HCT116 (cell line): Measurements from ENCODE around the gene OOSP2. TPM values are rescaled to one million over a fixed set of nuclear protein-coding genes. Genes with fewer than 3 reads are reported as not detected.

Experiments
- ATAC-seq: fragments of 200-7000 bp; cut with Tn5 transposase; 2 replicates; pipeline ENCODE4 v1.9.1; 2020; ENCODE audit warnings: mild to moderate bottlenecking, moderate library complexity
- BruUV-seq: library from RNA; stranded (reverse); fragments of 400-500 nt; replicated peaks from 2 replicates; lab custom pipeline; 2021; lab: Mats Ljungman, UMichigan
- CTCF ChIA-PET: fragments of 300-600 bp; sonication (Branson Sonifier 250); formaldehyde crosslinking; loops from one replicate; lab custom pipeline; 2021; ENCODE audit warnings: antibody characterized with exemption; lab: Charles Lee
- POLR2A ChIA-PET: fragments of 300-600, 350-600 bp; sonication (Branson Sonifier 250); formaldehyde crosslinking; loops from one replicate; lab custom pipeline; 2021; ENCODE audit warnings: antibody characterized with exemption; lab: Charles Lee
- RAD21 ChIA-PET, 2 experiments: fragments of 300-600 bp; sonication (Branson Sonifier 250); formaldehyde crosslinking; loops; one replicate each; lab custom pipeline; 2023; ENCODE audit warnings: low total read pairs in 2 of 2; ENCODE audit not compliant: uncharacterized antibody in 2 of 2, unreplicated experiment in 2 of 2, low non-redundant PET in 1 of 2; lab: Charles Lee
- DNase-seq: peaks from one replicate; pipeline ENCODE4 v3.0.0-alpha.2; 2010; ENCODE audit warnings: low read depth, low spot score
- H2AFZ ChIP-seq: fragments of 200-600 bp; shearing (Covaris generic), sonication (generic); 2 replicates; pipeline ENCODE4 v1.6.1; 2017; ENCODE audit warnings: low read depth, mixed run types, mixed read lengths, antibody characterized with exemption, low read length; ENCODE audit not compliant: poor library complexity, severe bottlenecking
- H3K27ac ChIP-seq: 2 replicates; pipeline ENCODE4 v1.5.1; 2012; ENCODE audit warnings: low read depth, low read length
- H3K27me3 ChIP-seq: fragments of 200-600 bp; sonication (generic); 2 replicates; pipeline ENCODE4 v1.6.1; 2016; ENCODE audit warnings: mixed run types, low read length, mixed read lengths; ENCODE audit not compliant: insufficient read depth
- H3K36me3 ChIP-seq, 2 experiments: fragments of 200-500 bp in 1 of 2; fragments of 200-600 bp in 1 of 2; sonication (Bioruptor generic) in 1 of 2; sonication (generic) in 1 of 2; 2 replicates each; pipeline versions ENCODE4 v1.5.1 to v1.6.1; 2014 to 2016; ENCODE audit warnings: low read length in 2 of 2, inconsistent platforms in 1 of 2, mixed read lengths in 1 of 2, mixed run types in 1 of 2; ENCODE audit not compliant: insufficient read depth in 2 of 2, control insufficient read depth in 1 of 2
- H3K4me1 ChIP-seq, 2 experiments: fragments of 200-600 bp in 1 of 2; sonication (generic) in 1 of 2; 2 replicates each; pipeline versions ENCODE4 v1.5.1 to v1.6.1; 2012 to 2017; ENCODE audit warnings: low read length in 2 of 2, inconsistent platforms in 1 of 2, mild to moderate bottlenecking in 1 of 2, mixed read lengths in 1 of 2, mixed run types in 1 of 2, moderate library complexity in 1 of 2; ENCODE audit not compliant: insufficient read depth in 2 of 2, control insufficient read depth in 1 of 2
- H3K4me2 ChIP-seq: fragments of 200-600 bp; sonication (generic); 2 replicates; pipeline ENCODE4 v1.6.1; 2017; ENCODE audit warnings: mixed run types, low read length, mixed read lengths
- H3K4me3 ChIP-seq, 2 experiments: fragments of 200-600 bp in 1 of 2; sonication (generic) in 1 of 2; replicated peaks in 1 of 2; 2 replicates each; pipeline ENCODE4 v1.5.1; 2011 to 2016; ENCODE audit warnings: low read length in 2 of 2, control low read depth in 1 of 2, low read depth in 1 of 2, mild to moderate bottlenecking in 1 of 2, mixed read lengths in 1 of 2, mixed run types in 1 of 2
- H3K79me2 ChIP-seq: fragments of 200-600 bp; sonication (generic); 2 replicates; pipeline ENCODE4 v1.6.1; 2017; ENCODE audit warnings: mild to moderate bottlenecking, mixed run types, low read length, moderate library complexity, mixed read lengths; ENCODE audit not compliant: insufficient read depth
- H3K9ac ChIP-seq: fragments of 200-600 bp; sonication (generic); 2 replicates; pipeline ENCODE4 v1.6.1; 2016; ENCODE audit warnings: low read length, mixed read lengths
- H3K9me2 ChIP-seq: fragments of 200-600 bp; sonication (generic), shearing (Covaris generic); 2 replicates; pipeline ENCODE4 v1.6.1; 2017; ENCODE audit warnings: mixed run types, mild to moderate bottlenecking, moderate library complexity; ENCODE audit not compliant: insufficient read depth
- H3K9me3 ChIP-seq, 2 experiments: fragments of 200-500 bp in 1 of 2; fragments of 200-600 bp in 1 of 2; sonication (Bioruptor generic) in 1 of 2; sonication (generic) in 1 of 2; 2 replicates each; pipeline ENCODE4 v1.6.1; 2014 to 2017; ENCODE audit warnings: low read length in 2 of 2, mixed read lengths in 2 of 2, inconsistent platforms in 1 of 2, low read depth in 1 of 2, mild to moderate bottlenecking in 1 of 2, mixed run types in 1 of 2, moderate library complexity in 1 of 2; ENCODE audit not compliant: control insufficient read depth in 1 of 2, insufficient read depth in 1 of 2
- H4K20me1 ChIP-seq: fragments of 200-600 bp; sonication (generic), shearing (Covaris generic); 2 replicates; pipeline ENCODE4 v1.6.1; 2017; ENCODE audit warnings: mixed run types, mild to moderate bottlenecking, moderate library complexity; ENCODE audit not compliant: insufficient read depth
- CBX3 ChIP-seq: IDR thresholded peaks from 2 replicates; pipeline ENCODE4 v1.6.1; 2012; ENCODE audit warnings: low read depth
- CEBPB ChIP-seq: IDR thresholded peaks from 2 replicates; pipeline ENCODE4 v1.6.1; 2012; ENCODE audit warnings: low read depth
- EGR1 ChIP-seq: IDR thresholded peaks from 2 replicates; pipeline ENCODE4 v1.6.1; 2012; ENCODE audit warnings: low read depth
- ELF1 ChIP-seq: IDR thresholded peaks from 2 replicates; pipeline ENCODE4 v1.6.1; 2012; ENCODE audit warnings: low read depth, borderline replicate concordance
- FOSL1 ChIP-seq: IDR thresholded peaks from 2 replicates; pipeline ENCODE4 v1.6.1; 2012; ENCODE audit warnings: low read depth
- JUND ChIP-seq: IDR thresholded peaks from 2 replicates; pipeline ENCODE4 v1.6.1; 2012
- SP1 ChIP-seq: IDR thresholded peaks from 2 replicates; pipeline ENCODE4 v1.6.1; 2012; ENCODE audit warnings: low read depth
- SRF ChIP-seq: IDR thresholded peaks from 2 replicates; pipeline ENCODE4 v1.6.1; 2012; ENCODE audit warnings: low read depth
- ZNF274 ChIP-seq: fragments of 200-500 bp; sonication (Bioruptor generic); IDR thresholded peaks from 2 replicates; pipeline ENCODE4 v1.6.1; 2014; ENCODE audit warnings: mild to moderate bottlenecking, low read depth, low read length, inconsistent platforms
- intact Hi-C: fragments of 100-400 bp; cut with micrococcal nuclease; formaldehyde crosslinking; loops from 2 replicates; pipeline ENCODE4 v1.10.0; 2022
- total RNA-seq: library from RNA; stranded (reverse); gene quantifications from one replicate; pipeline ENCODE4 v1.2.1, GENCODE V29; 2021; ENCODE audit not compliant: unreplicated experiment
- TF ChIP-seq, protein P1 (sequence below), 3 experiments: fragments of 200-600 bp in 1 of 3; sonication (generic) in 1 of 3; IDR thresholded peaks in 2 of 3; conservative IDR thresholded peaks in 1 of 3; 2 replicates each; pipeline ENCODE4 v1.5.1; 2012 to 2017; ENCODE audit warnings: low read depth in 2 of 3, low read length in 2 of 3, antibody characterized with exemption in 1 of 3, borderline replicate concordance in 1 of 3, control low read depth in 1 of 3, mild to moderate bottlenecking in 1 of 3, mixed read lengths in 1 of 3, mixed run types in 1 of 3, moderate library complexity in 1 of 3; ENCODE audit not compliant: insufficient read depth in 1 of 3

OOSP2 gene
- total RNA-seq, 1 experiment from 2014 or later: not detected

DNA sequence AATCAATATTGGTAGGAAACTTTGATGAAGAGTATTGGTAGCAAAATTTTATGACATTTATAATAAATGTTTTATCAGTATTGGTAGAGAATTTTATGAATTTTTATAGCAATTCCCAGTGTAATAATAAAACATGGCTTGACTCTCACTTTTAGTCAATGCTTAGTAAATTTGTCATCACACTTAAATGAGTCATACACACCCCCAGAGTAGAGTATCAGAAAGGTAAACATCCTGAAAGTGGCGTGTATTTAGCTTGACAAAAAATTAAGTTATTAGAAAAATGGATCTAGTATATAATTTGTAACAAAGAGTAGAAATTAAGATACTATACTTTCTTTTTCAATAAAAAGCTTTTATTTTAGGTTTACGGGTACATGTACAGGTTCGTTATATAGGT is 18.8 kb downstream of the OOSP2 start:
- Histone ChIP-seq H3K27me3 (no peaks in the 10 kb centered on the region), H3K4me1 (no peaks in the 10 kb centered on the region), H3K36me3 (no peaks in the 10 kb centered on the region), H3K4me3 (no peak overlapping the region), H2AFZ (no peak overlapping the region), H3K9me3 (no peaks in the 10 kb centered on the region), H4K20me1 (no peaks in the 10 kb centered on the region), H3K9ac (no peak overlapping the region), H3K9me2 (no peaks in the 10 kb centered on the region), H3K27ac (no peak overlapping the region), H3K4me2 (no peak overlapping the region), H3K79me2 (no peaks in the 10 kb centered on the region)
- POLR2A ChIA-PET: no interaction called here
- CTCF ChIA-PET: no interaction called here
- TF ChIP-seq ZNF274 (no peak), FOSL1 (0 out of 2 replicates have a peak, but pooled peaks have one; percentile 12)
- intact Hi-C loops: no loop called here
- ATAC-seq (no peak), DNase-seq (no peak)
- no TSS peak for BruUV-seq
- RAD21 ChIA-PET: no interaction called here

DNA sequence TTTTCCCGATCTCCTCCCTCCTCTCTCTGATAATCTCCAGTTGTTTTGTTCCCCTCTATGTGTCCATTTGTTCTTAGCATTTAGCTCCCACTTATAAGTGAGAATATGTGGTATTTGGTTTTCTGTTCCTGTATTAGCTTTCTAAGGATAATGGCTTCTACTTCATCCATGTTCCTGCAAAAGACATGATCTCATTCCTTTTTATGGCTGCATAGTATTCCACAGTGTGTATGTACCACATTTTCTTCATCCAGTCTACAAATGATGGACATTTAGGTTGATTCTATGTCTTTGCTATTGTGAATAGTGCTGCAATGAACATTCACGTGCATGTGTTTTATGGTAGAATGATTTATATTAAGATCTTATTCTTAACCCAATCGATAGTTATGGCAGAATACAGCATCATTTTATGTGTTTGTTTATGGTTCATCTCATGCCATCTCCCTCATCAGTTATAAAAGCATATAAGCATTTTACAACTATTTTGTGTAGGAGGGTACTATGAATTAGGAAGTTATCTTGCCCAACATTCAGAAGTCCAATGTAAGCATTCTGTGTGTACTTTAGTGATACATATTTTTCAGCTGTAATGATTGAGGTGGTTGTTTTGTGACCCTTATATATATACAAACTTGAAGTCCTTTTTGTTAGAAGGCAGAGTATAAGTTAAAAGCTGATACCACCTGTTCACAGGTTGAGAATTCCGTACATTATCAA is 19.5 kb downstream of the OOSP2 start:
- DNase-seq (no peak), ATAC-seq (no peak)
- no peaks in the 10 kb centered on the region for H3K27me3 ChIP-seq
- no peak overlapping the region for H3K4me3 ChIP-seq
- no peaks in the 10 kb centered on the region for H3K4me1 ChIP-seq
- H3K9me3 ChIP-seq: no peaks in the 10 kb centered on the region
- TF ChIP-seq CEBPB: no peak
- TF ChIP-seq SRF: no peak
- no peak for TF ChIP-seq EGR1
- no peak for TF ChIP-seq SP1
- TF ChIP-seq, protein P1, sequence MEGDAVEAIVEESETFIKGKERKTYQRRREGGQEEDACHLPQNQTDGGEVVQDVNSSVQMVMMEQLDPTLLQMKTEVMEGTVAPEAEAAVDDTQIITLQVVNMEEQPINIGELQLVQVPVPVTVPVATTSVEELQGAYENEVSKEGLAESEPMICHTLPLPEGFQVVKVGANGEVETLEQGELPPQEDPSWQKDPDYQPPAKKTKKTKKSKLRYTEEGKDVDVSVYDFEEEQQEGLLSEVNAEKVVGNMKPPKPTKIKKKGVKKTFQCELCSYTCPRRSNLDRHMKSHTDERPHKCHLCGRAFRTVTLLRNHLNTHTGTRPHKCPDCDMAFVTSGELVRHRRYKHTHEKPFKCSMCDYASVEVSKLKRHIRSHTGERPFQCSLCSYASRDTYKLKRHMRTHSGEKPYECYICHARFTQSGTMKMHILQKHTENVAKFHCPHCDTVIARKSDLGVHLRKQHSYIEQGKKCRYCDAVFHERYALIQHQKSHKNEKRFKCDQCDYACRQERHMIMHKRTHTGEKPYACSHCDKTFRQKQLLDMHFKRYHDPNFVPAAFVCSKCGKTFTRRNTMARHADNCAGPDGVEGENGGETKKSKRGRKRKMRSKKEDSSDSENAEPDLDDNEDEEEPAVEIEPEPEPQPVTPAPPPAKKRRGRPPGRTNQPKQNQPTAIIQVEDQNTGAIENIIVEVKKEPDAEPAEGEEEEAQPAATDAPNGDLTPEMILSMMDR (IDR thresholded peaks at IDR 0.05 in 2 of 3, conservative IDR thresholded peaks at IDR 0.05 in 1 of 3; ENCODE audit: borderline replicate concordance in 1 of 3, insufficient read depth in 1 of 3, low read depth in 2 of 3, low read length in 2 of 3): no peak
- TF ChIP-seq ELF1: no peak
- TF ChIP-seq JUND: no peak
- no peak for TF ChIP-seq CBX3
- TF ChIP-seq FOSL1: no peak
- no peak overlapping the region for H3K4me2 ChIP-seq
- no peaks in the 10 kb centered on the region for H3K79me2 ChIP-seq
- H2AFZ ChIP-seq: no peak overlapping the region
- ChIA-PET CTCF (no interaction called here), RAD21 (no interaction called here), POLR2A (no interaction called here)
- intact Hi-C loops: no loop called here
- no peak overlapping the region for H3K27ac ChIP-seq
- H3K9me2 ChIP-seq: no peaks in the 10 kb centered on the region
- H4K20me1 ChIP-seq: no peaks in the 10 kb centered on the region
- H3K9ac ChIP-seq: no peak overlapping the region
- no peaks in the 10 kb centered on the region for H3K36me3 ChIP-seq
- no TSS peak for BruUV-seq
